Fibroblast of peridontal ligament (primary cell): ENCODE data around the gene EHHADH.
"Not testable (repeated sequence)": the region's sequence is repeated elsewhere in the genome, so short reads cannot be mapped to it uniquely, and the experiment has no call there.

ENCODE experiments used
- DNase-seq: peaks from one replicate; pipeline ENCODE4 v3.0.0-alpha.2; 2010; ENCODE audit errors: extremely low read depth

Gene EHHADH

GRCh38 chr3:185253645-185254410 lies at the start of gene EHHADH:
EHHADH (minus strand) TSS chr3:185254049; CDS start chr3:185254022, 27 bp downstream.
- peak; percentile 49 for DNase-seq

- not testable (repeated sequence) for DNase-seq
Measured at GRCh38 chr3:185299918-185300426, 46.1 kb upstream of the EHHADH start.

GRCh38 chr3:185297867-185298266 lies 44.0 kb upstream of the EHHADH start:
- DNase-seq: no peak

GRCh38 chr3:185292238-185292637 lies 38.4 kb upstream of the EHHADH start:
- DNase-seq: no peak

GRCh38 chr3:185290266-185290665 lies 36.4 kb upstream of the EHHADH start:
- DNase-seq: no peak

- DNase-seq: peak; percentile 19
Measured at GRCh38 chr3:185283374-185283935, 29.6 kb upstream of the EHHADH start.

- DNase-seq: peak; percentile 90
Measured at GRCh38 chr3:185282696-185283373, 29.0 kb upstream of the EHHADH start.

- peak; percentile 74 for DNase-seq
Measured at GRCh38 chr3:185280572-185281365, 26.9 kb upstream of the EHHADH start.

GRCh38 chr3:185279587-185280138 lies 25.8 kb upstream of the EHHADH start:
- DNase-seq: no peak

GRCh38 chr3:185276415-185276814 lies 22.6 kb upstream of the EHHADH start:
- DNase-seq: no peak

- DNase-seq: no peak
Measured at GRCh38 chr3:185272033-185272432, 18.2 kb upstream of the EHHADH start.

- no peak for DNase-seq
Measured at GRCh38 chr3:185270956-185271332, 17.1 kb upstream of the EHHADH start.

GRCh38 chr3:185270262-185270955 lies 16.6 kb upstream of the EHHADH start:
- DNase-seq: peak; percentile 35

GRCh38 chr3:185268194-185268962 lies 14.5 kb upstream of the EHHADH start:
- DNase-seq: no peak

GRCh38 chr3:185267193-185267592 lies 13.3 kb upstream of the EHHADH start:
- DNase-seq: no peak

- DNase-seq: no peak
Measured at GRCh38 chr3:185264849-185265553, 11.2 kb upstream of the EHHADH start.

- DNase-seq: no peak
Measured at GRCh38 chr3:185263423-185263822, 9.6 kb upstream of the EHHADH start.

GRCh38 chr3:185257334-185257733 lies 3.5 kb upstream of the EHHADH start:
- no peak for DNase-seq

- DNase-seq: no peak
Measured at GRCh38 chr3:185254799-185255198, 950 bp upstream of the EHHADH start.

GRCh38 chr3:185253133-185253532 lies 716 bp downstream of the EHHADH start:
- not testable (repeated sequence) for DNase-seq
